KMS-11 (cell line): ENCODE results near the gene EVC2.

ENCODE experiments used
- H2AFZ ChIP-seq: fragments of 200-600 bp; sonication (generic); 2 replicates; pipeline ENCODE4 v1.6.1; 2016; ENCODE audit warnings: antibody characterized with exemption, mixed run types, low read depth
- H3K27ac ChIP-seq: fragments of 200-600 bp; sonication (generic); 2 replicates; pipeline ENCODE4 v1.6.1; 2016; ENCODE audit warnings: mild to moderate bottlenecking, mixed run types
- H3K27me3 ChIP-seq: fragments of 200-600 bp; sonication (generic); 2 replicates; pipeline ENCODE4 v1.6.1; 2017; ENCODE audit warnings: mild to moderate bottlenecking, low read depth, mixed run types, moderate library complexity; ENCODE audit not compliant: insufficient read depth
- H3K36me3 ChIP-seq: fragments of 200-600 bp; sonication (generic); 2 replicates; pipeline ENCODE4 v1.6.1; 2017; ENCODE audit warnings: mild to moderate bottlenecking, mixed run types; ENCODE audit not compliant: insufficient read depth
- H3K4me1 ChIP-seq: fragments of 200-600 bp; sonication (generic); 2 replicates; pipeline ENCODE4 v1.6.1; 2016; ENCODE audit warnings: mild to moderate bottlenecking, low read depth, mixed run types; ENCODE audit not compliant: poor library complexity, severe bottlenecking
- H3K4me2 ChIP-seq: fragments of 200-600 bp; sonication (generic); 2 replicates; pipeline ENCODE4 v1.7.0; 2016; ENCODE audit warnings: mild to moderate bottlenecking, mixed run types
- H3K4me3 ChIP-seq: fragments of 200-600 bp; sonication (generic); IDR thresholded peaks from 2 replicates; pipeline ENCODE4 v1.6.1; 2017; ENCODE audit warnings: low read depth, low read length, mixed read lengths; ENCODE audit not compliant: insufficient read depth
- H3K79me2 ChIP-seq: fragments of 200-600 bp; sonication (generic); 2 replicates; pipeline ENCODE4 v1.6.1; 2016; ENCODE audit warnings: low read depth, mixed run types; ENCODE audit not compliant: insufficient read depth
- H3K9ac ChIP-seq: fragments of 200-600 bp; sonication (generic); 2 replicates; pipeline ENCODE4 v1.6.1; 2016; ENCODE audit warnings: mild to moderate bottlenecking, mixed run types
- H4K20me1 ChIP-seq: fragments of 200-600 bp; sonication (generic); 2 replicates; pipeline ENCODE4 v1.6.1; 2016; ENCODE audit warnings: mild to moderate bottlenecking, mixed run types; ENCODE audit not compliant: insufficient read depth
- CTCF ChIP-seq: fragments of 200-600 bp; sonication (generic); conservative IDR thresholded peaks from 2 replicates; pipeline ENCODE4 v1.6.1; 2017; ENCODE audit warnings: low read depth, mild to moderate bottlenecking, antibody characterized with exemption, low read length, moderate library complexity, mixed read lengths

Gene EVC2

GRCh38 chr4:5710961-5711478, 2.7 kb upstream of the EVC2 start, which contains the start of gene EVC:
Gene EVC (plus strand): TSS chr4:5711201. CDS start chr4:5711381, 180 bp downstream.
- no peak; the same call in 1 of the 2 replicates for TF ChIP-seq CTCF
- H3K27ac ChIP-seq, result peak within 1 kb of the TSS; percentile 94
- H3K4me2 ChIP-seq, result peak within 1 kb of the TSS; percentile 64
- no peaks in the 10 kb centered on the region for H3K27me3 ChIP-seq
- no peak within 1 kb of the TSS for H3K4me3 ChIP-seq
- H4K20me1 ChIP-seq, result no peaks in the 10 kb centered on the region
- peaks cover 69% of the 10 kb centered on the region for H3K4me1 ChIP-seq
- H2AFZ ChIP-seq, result no peak within 1 kb of the TSS
- peak within 1 kb of the TSS; percentile 66 for H3K9ac ChIP-seq
- H3K79me2 ChIP-seq, result peaks cover 21% of the 10 kb centered on the region
- no peaks in the 10 kb centered on the region for H3K36me3 ChIP-seq

GRCh38 chr4:5710065-5710960, 2.0 kb upstream of the EVC2 start:
- H3K4me3 ChIP-seq, result no peak overlapping the region
- H3K4me1 ChIP-seq, result peaks cover 76% of the 10 kb centered on the region
- peaks cover 14% of the 10 kb centered on the region; the same call in 1 of the 2 replicates for H3K79me2 ChIP-seq
- no peaks in the 10 kb centered on the region for H4K20me1 ChIP-seq
- no peaks in the 10 kb centered on the region for H3K36me3 ChIP-seq
- TF ChIP-seq CTCF, result no peak; the same call in 1 of the 2 replicates
- H3K9ac ChIP-seq, result peak overlapping the region; percentile 42; the same call in 1 of the 2 replicates
- peak overlapping the region; percentile 42; the same call in 1 of the 2 replicates for H3K4me2 ChIP-seq
- no peak overlapping the region for H2AFZ ChIP-seq
- H3K27me3 ChIP-seq, result no peaks in the 10 kb centered on the region
- H3K27ac ChIP-seq, result peak overlapping the region; percentile 69

- Histone ChIP-seq H3K4me2 (peak overlapping the region; percentile 15; the same call in 1 of the 2 replicates), H3K36me3 (no peaks in the 10 kb centered on the region), H3K4me3 (no peak overlapping the region), H4K20me1 (no peaks in the 10 kb centered on the region), H3K9ac (no peak overlapping the region; the same call in 1 of the 2 replicates), H3K79me2 (peaks cover 3% of the 10 kb centered on the region; the same call in 1 of the 2 replicates), H3K27ac (peak overlapping the region; percentile 69; the same call in 1 of the 2 replicates), H3K27me3 (no peaks in the 10 kb centered on the region), H2AFZ (no peak overlapping the region), H3K4me1 (peaks cover 77% of the 10 kb centered on the region)
- no peak for TF ChIP-seq CTCF
Observed at GRCh38 chr4:5709207-5709575, 832 bp upstream of the EVC2 start.

- Histone ChIP-seq H3K4me2 (peak overlapping the region; percentile 66), H4K20me1 (no peaks in the 10 kb centered on the region), H3K4me3 (peak overlapping the region; percentile 42), H3K79me2 (no peaks in the 10 kb centered on the region; the same call in 1 of the 2 replicates), H3K27me3 (no peaks in the 10 kb centered on the region), H3K9ac (peak overlapping the region; percentile 83), H3K36me3 (no peaks in the 10 kb centered on the region), H3K27ac (peak overlapping the region; percentile 57), H3K4me1 (peaks cover 76% of the 10 kb centered on the region), H2AFZ (peak overlapping the region; percentile 54)
- no peak for TF ChIP-seq CTCF
Observed at GRCh38 chr4:5707778-5708448, 446 bp downstream of the EVC2 start.
